GM12878 (cell line): ENCODE results near the gene GFRA1. TPM values are rescaled to one million over a fixed set of nuclear protein-coding genes. Genes with fewer than 3 reads are reported as not detected.

Experiments used
- ATAC-seq: fragments of 200-7000 bp; cut with Tn5 transposase; 3 replicates; pipeline ENCODE4 v1.9.1; 2020; ENCODE audit warnings: mild to moderate bottlenecking, moderate library complexity
- BruUV-seq: library from RNA; stranded (reverse); fragments of 400-500 nt; replicated peaks from 2 replicates; lab custom pipeline; 2021; lab: Mats Ljungman, UMichigan
- CTCF ChIA-PET: fragments of 300-600 bp; sonication (Branson Sonifier 250); formaldehyde crosslinking; extraction: SDS; loops from one replicate; lab custom pipeline; 2021; ENCODE audit warnings: inconsistent platforms; lab: Yijun Ruan, JAX
- POLR2A ChIA-PET: fragments of 350-600 bp; formaldehyde crosslinking; extraction: SDS; loops from one replicate; lab custom pipeline; 2021; ENCODE audit warnings: inconsistent platforms; lab: Charles Lee
- RAD21 ChIA-PET: fragments of 300-600 bp; sonication (Branson Sonifier 250); formaldehyde crosslinking; loops from one replicate; lab custom pipeline; 2023; ENCODE audit warnings: antibody characterized with exemption; ENCODE audit not compliant: unreplicated experiment; lab: Charles Lee
- SMC1A ChIA-PET: fragments of 300-600 bp; sonication (Branson Sonifier 250); formaldehyde crosslinking; loops from one replicate; lab custom pipeline; 2023; ENCODE audit not compliant: unreplicated experiment, uncharacterized antibody; lab: Charles Lee
- DNase-seq: peaks from one replicate; pipeline ENCODE4 v3.0.0-alpha.2; 2011; ENCODE audit warnings: low read depth, low spot score
- FAIRE-seq: peaks from 3 replicates; lab custom pipeline; 2011; peaks lifted over from hg19 to GRCh38; lab: Jason Lieb, UNC
- H2AFZ ChIP-seq: 2 replicates; pipeline ENCODE4 v1.6.0; 2011; ENCODE audit warnings: low read depth, low read length, control low read depth; ENCODE audit not compliant: control insufficient read depth
- H3K27ac ChIP-seq: 2 replicates; pipeline ENCODE4 v1.5.1; 2011; ENCODE audit warnings: control low read depth; ENCODE audit not compliant: control insufficient read depth, insufficient read depth
- H3K27me3 ChIP-seq, 2 experiments: replicated peaks in 1 of 2; 2 replicates each; pipeline versions ENCODE4 v1.6.0 to v1.6.1; 2011; ENCODE audit warnings: low read length in 1 of 2; ENCODE audit not compliant: control insufficient read depth in 2 of 2, insufficient read depth in 2 of 2
- H3K36me3 ChIP-seq, 2 experiments: 2 replicates each; pipeline ENCODE4 v1.5.1; 2011; ENCODE audit warnings: low read length in 1 of 2; ENCODE audit not compliant: control insufficient read depth in 2 of 2, insufficient read depth in 2 of 2
- H3K4me1 ChIP-seq: 2 replicates; pipeline ENCODE4 v1.6.1; 2011; ENCODE audit warnings: mild to moderate bottlenecking, low read length, moderate library complexity, mixed read lengths; ENCODE audit not compliant: control insufficient read depth, insufficient read depth
- H3K4me2 ChIP-seq: 2 replicates; pipeline ENCODE4 v1.6.0; 2011; ENCODE audit warnings: control low read depth; ENCODE audit not compliant: control insufficient read depth, insufficient read depth
- H3K4me3 ChIP-seq: fragments of 200-600 bp; sonication (generic); 2 replicates; pipeline ENCODE4 v1.5.1; 2016
- H3K79me2 ChIP-seq: 2 replicates; pipeline ENCODE4 v1.6.0; 2011; ENCODE audit warnings: low read length; ENCODE audit not compliant: control insufficient read depth, insufficient read depth
- H3K9ac ChIP-seq: 2 replicates; pipeline ENCODE4 v1.8.0; 2011; ENCODE audit warnings: low read length, control low read depth, mixed read lengths; ENCODE audit not compliant: control insufficient read depth, insufficient read depth
- H3K9me3 ChIP-seq: replicated peaks from 3 replicates; pipeline ENCODE4 v1.5.1; 2011; ENCODE audit warnings: mild to moderate bottlenecking, low read length; ENCODE audit not compliant: control insufficient read depth, insufficient read depth
- H4K20me1 ChIP-seq: 2 replicates; pipeline ENCODE4 v1.6.0; 2011; ENCODE audit not compliant: control insufficient read depth, insufficient read depth
- BHLHE40 ChIP-seq, 2 experiments: fragments of 450-650 bp in 1 of 2; IDR thresholded peaks; 2 replicates each; pipeline ENCODE4 v1.6.1; 2011 to 2017; ENCODE audit warnings: low read depth in 2 of 2, borderline replicate concordance in 1 of 2, improper control_type of control experiment in 1 of 2, low read length in 1 of 2, mild to moderate bottlenecking in 1 of 2
- CBFB ChIP-seq: IDR thresholded peaks from 2 replicates; pipeline ENCODE4 v1.6.1; 2016; ENCODE audit warnings: antibody characterized with exemption, low read depth
- CREM ChIP-seq: IDR thresholded peaks from 2 replicates; pipeline ENCODE4 v1.6.1; 2014; ENCODE audit warnings: antibody characterized with exemption, low read depth
- HDAC2 ChIP-seq: fragments of 200-600 bp; sonication (generic); IDR thresholded peaks from 2 replicates; pipeline ENCODE4 v1.6.1; 2017
- IRF4 ChIP-seq: IDR thresholded peaks from 2 replicates; pipeline ENCODE4 v1.6.1; 2011; ENCODE audit warnings: low read depth, low read length
- KDM1A ChIP-seq: fragments of 200-600 bp; sonication (generic); IDR thresholded peaks from 2 replicates; pipeline ENCODE4 v1.6.1; 2016; ENCODE audit warnings: borderline replicate concordance
- KLF5 ChIP-seq: fragments of 450-650 bp; IDR thresholded peaks from 2 replicates; pipeline ENCODE4 v1.6.1; 2014; ENCODE audit warnings: mild to moderate bottlenecking; ENCODE audit not compliant: partially characterized antibody
- NBN ChIP-seq: fragments of 450-650 bp; IDR thresholded peaks from 2 replicates; pipeline ENCODE4 v1.6.1; 2016
- PBX3 ChIP-seq: IDR thresholded peaks from 2 replicates; pipeline ENCODE4 v1.6.1; 2011; ENCODE audit warnings: mild to moderate bottlenecking, low read depth, low read length, moderate library complexity; ENCODE audit not compliant: insufficient replicate concordance
- POLR2A ChIP-seq: IDR thresholded peaks from 2 replicates; pipeline ENCODE4 v1.6.1; 2011; ENCODE audit warnings: low read depth, mild to moderate bottlenecking, low read length
- RB1 ChIP-seq: fragments of 450-650 bp; formaldehyde crosslinking; IDR thresholded peaks from 2 replicates; pipeline ENCODE4 v1.6.1; 2017; ENCODE audit warnings: mild to moderate bottlenecking, borderline replicate concordance
- RCOR1 ChIP-seq: conservative IDR thresholded peaks from 2 replicates; pipeline ENCODE4 v1.6.1; 2012; ENCODE audit warnings: low read depth, low read length, improper control_type of control experiment
- RELA ChIP-seq: fragments of 450-650 bp; IDR thresholded peaks from 2 replicates; pipeline ENCODE4 v1.8.0; 2014; ENCODE audit warnings: borderline replicate concordance; ENCODE audit not compliant: partially characterized antibody
- SP1 ChIP-seq: IDR thresholded peaks from one replicate; pipeline ENCODE4 v1.6.1; 2011; ENCODE audit warnings: low read depth, low read length
- SREBF2 ChIP-seq: IDR thresholded peaks from 2 replicates; pipeline ENCODE4 v1.6.1; 2012; ENCODE audit warnings: mild to moderate bottlenecking, low read length
- SUPT20H ChIP-seq: IDR thresholded peaks from 2 replicates; pipeline ENCODE4 v1.6.1; 2011; ENCODE audit warnings: low read depth, mild to moderate bottlenecking, low read length, moderate library complexity, borderline replicate concordance; ENCODE audit not compliant: control insufficient read depth
- SUZ12 ChIP-seq: fragments of 200-600 bp; sonication (generic); IDR thresholded peaks from one replicate; pipeline ENCODE4 v1.6.1; 2018; ENCODE audit warnings: antibody characterized with exemption, mild to moderate bottlenecking; ENCODE audit not compliant: unreplicated experiment
- ZNF217 ChIP-seq: fragments of 450-650 bp; IDR thresholded peaks from 2 replicates; pipeline ENCODE4 v1.6.1; 2017; ENCODE audit warnings: antibody characterized with exemption, mild to moderate bottlenecking
- WGBS: methylation state at CpG from one replicate; pipeline ENCODE4 v1.1.6; 2016; ENCODE audit warnings: low lambda C conversion rate; ENCODE audit not compliant: insufficient replicate concordance, insufficient coverage; ENCODE audit errors: missing lambda C conversion rate; 5-methylcytosine and 5-hydroxymethylcytosine counted together
- in situ Hi-C: fragments of 300-500 bp; cut with MboI; formaldehyde crosslinking; loops from 9 replicates; pipeline ENCODE4 v1.14.3; 2018; ENCODE audit warnings: mixed read lengths
- intact Hi-C: fragments of 100-400 bp; cut with micrococcal nuclease; formaldehyde crosslinking; loops from one replicate; pipeline ENCODE4 v1.14.2; 2022; ENCODE audit not compliant: unreplicated experiment
- polyA plus RNA-seq, 11 experiments: library from polyadenylated mRNA; depleted of rRNA in 4 of 11; unstranded in 6 of 11; stranded (reverse) in 5 of 11; fragments of >200 nt; fragmentation: Nextera tagmentation in 4 of 11; fragmentation: Illumina TruSeq in 1 of 11; extraction: Ambion mirVana in 4 of 11; extraction: Trizol in 1 of 11; gene quantifications; 1 replicate in 1 of 11; 2 replicates in 10 of 11; pipeline versions ENCODE4 v1.2.1 to v1.2.3, GENCODE V29; 2011 to 2016; ENCODE audit warnings: inconsistent platforms in 2 of 11, missing spikeins in 2 of 11, low read depth in 1 of 11
- total RNA-seq, 4 experiments: library from RNA; depleted of rRNA in 3 of 4; stranded (reverse); fragments of >200 nt in 3 of 4; fragmentation: Illumina TruSeq in 1 of 4; extraction: Trizol in 1 of 4; gene quantifications; 2 replicates each; pipeline versions ENCODE4 v1.2.1 to v1.2.3, GENCODE V29; 2013 to 2021

The GFRA1 gene
- total and polyA plus RNA-seq, 10 of the 15 experiments (the other 5 are each of a cell fraction or from before 2014, with no cell fraction given), result 0.05 to 0.19 TPM; not detected in 8

- Histone ChIP-seq H3K4me2 (no peak overlapping the region), H3K36me3 (no peaks in the 10 kb centered on the region), H3K4me3 (no peak overlapping the region), H3K79me2 (no peaks in the 10 kb centered on the region), H3K9me3 (no peaks in the 10 kb centered on the region), H2AFZ (no peak overlapping the region), H3K4me1 (no peaks in the 10 kb centered on the region), H3K27ac (no peak overlapping the region), H3K9ac (no peak overlapping the region), H3K27me3 (no peaks in the 10 kb centered on the region), H4K20me1 (no peaks in the 10 kb centered on the region)
- WGBS, result 50% methylated on average over 7 of the region's 8 CpGs
- FAIRE-seq (no peak), ATAC-seq (no peak), DNase-seq (no peak)
- RAD21 ChIA-PET, result no interaction called here
- in situ Hi-C loops (no loop called here), intact Hi-C loops (no loop called here)
- no TSS peak for BruUV-seq
- SMC1A ChIA-PET, result no interaction called here
- CTCF ChIA-PET, result no interaction called here
- POLR2A ChIA-PET, result no interaction called here
- no peak for TF ChIP-seq NBN
- TF ChIP-seq CBFB, result no peak
- no peak for TF ChIP-seq PBX3
- TF ChIP-seq SREBF2, result no peak
- TF ChIP-seq BHLHE40 (IDR thresholded peaks at IDR 0.05; ENCODE audit: borderline replicate concordance in 1 of 2, low read depth in 2 of 2, low read length in 1 of 2), result no peak
- TF ChIP-seq SUPT20H, result no peak
- no peak for TF ChIP-seq KDM1A
- TF ChIP-seq ZNF217, result no peak
- TF ChIP-seq HDAC2, result no peak
- no peak for TF ChIP-seq SUZ12
- TF ChIP-seq POLR2A, result no peak
- no peak for TF ChIP-seq RB1
- TF ChIP-seq RCOR1, result no peak
- no peak for TF ChIP-seq IRF4
- TF ChIP-seq KLF5, result no peak
- TF ChIP-seq CREM, result no peak
- TF ChIP-seq RELA, result no peak
- TF ChIP-seq SP1, result no peak
Measured at GRCh38 chr10:116043861-116044260, 229.1 kb downstream of the GFRA1 start.
